GM18505 (cell line): ENCODE measurements around the gene MS4A8.

Source experiments
- ATAC-seq: cut with Tn5 transposase; IDR thresholded peaks from one replicate; pipeline ENCODE4 v1.9.1; 2021; ENCODE audit not compliant: unreplicated experiment
- POLR2A ChIP-seq: IDR thresholded peaks from 4 replicates; pipeline ENCODE4 v1.6.1; 2011; ENCODE audit warnings: borderline replicate concordance; ENCODE audit not compliant: insufficient read depth, insufficient read length; ENCODE audit errors: extremely low read depth

MS4A8 gene

GRCh38 chr11:60717956-60718355 is 18.5 kb downstream of the MS4A8 start:
- no peak for TF ChIP-seq POLR2A
- no peak for ATAC-seq

- no peak for ATAC-seq
- no peak for TF ChIP-seq POLR2A
Measured at GRCh38 chr11:60718524-60719316, 19.3 kb downstream of the MS4A8 start.

- TF ChIP-seq POLR2A, result no peak
- no peak for ATAC-seq
Measured at GRCh38 chr11:60719391-60719790, 20.0 kb downstream of the MS4A8 start.

GRCh38 chr11:60720460-60720859 is 21.0 kb downstream of the MS4A8 start:
- no peak for TF ChIP-seq POLR2A
- ATAC-seq, result no peak

- TF ChIP-seq POLR2A, result no peak
- no peak for ATAC-seq
Measured at GRCh38 chr11:60724420-60724819, 25.0 kb downstream of the MS4A8 start, which contains the start of gene MS4A18. Gene MS4A18 (plus strand): TSS chr11:60724720.

- no peak for TF ChIP-seq POLR2A
- no peak for ATAC-seq
Measured at GRCh38 chr11:60725592-60725991, 26.2 kb downstream of the MS4A8 start.

- no peak for ATAC-seq
- no peak for TF ChIP-seq POLR2A
Measured at GRCh38 chr11:60731586-60731985, 32.2 kb downstream of the MS4A8 start.

GRCh38 chr11:60734279-60734678 is 34.9 kb downstream of the MS4A8 start:
- no peak for ATAC-seq
- TF ChIP-seq POLR2A, result no peak

GRCh38 chr11:60739114-60739513 is 39.7 kb downstream of the MS4A8 start:
- no peak for TF ChIP-seq POLR2A
- ATAC-seq, result no peak

- ATAC-seq, result no peak
- TF ChIP-seq POLR2A, result no peak
Measured at GRCh38 chr11:60740573-60740972, 41.2 kb downstream of the MS4A8 start.

- no peak for TF ChIP-seq POLR2A
- no peak for ATAC-seq
Measured at GRCh38 chr11:60741421-60741820, 42.0 kb downstream of the MS4A8 start.

- no peak for ATAC-seq
- TF ChIP-seq POLR2A, result no peak
Measured at GRCh38 chr11:60743058-60743457, 43.6 kb downstream of the MS4A8 start.

- no peak for TF ChIP-seq POLR2A
- ATAC-seq, result no peak
Measured at GRCh38 chr11:60744114-60744513, 44.7 kb downstream of the MS4A8 start.

GRCh38 chr11:60747359-60747873 is 48.0 kb downstream of the MS4A8 start:
- ATAC-seq, result no peak
- no peak for TF ChIP-seq POLR2A
